ENCODE data around the gene RTL10.
A peak's percentile ranks its signal among the peaks of the same experiment; 100 is the strongest.

The RTL10 gene

DNA sequence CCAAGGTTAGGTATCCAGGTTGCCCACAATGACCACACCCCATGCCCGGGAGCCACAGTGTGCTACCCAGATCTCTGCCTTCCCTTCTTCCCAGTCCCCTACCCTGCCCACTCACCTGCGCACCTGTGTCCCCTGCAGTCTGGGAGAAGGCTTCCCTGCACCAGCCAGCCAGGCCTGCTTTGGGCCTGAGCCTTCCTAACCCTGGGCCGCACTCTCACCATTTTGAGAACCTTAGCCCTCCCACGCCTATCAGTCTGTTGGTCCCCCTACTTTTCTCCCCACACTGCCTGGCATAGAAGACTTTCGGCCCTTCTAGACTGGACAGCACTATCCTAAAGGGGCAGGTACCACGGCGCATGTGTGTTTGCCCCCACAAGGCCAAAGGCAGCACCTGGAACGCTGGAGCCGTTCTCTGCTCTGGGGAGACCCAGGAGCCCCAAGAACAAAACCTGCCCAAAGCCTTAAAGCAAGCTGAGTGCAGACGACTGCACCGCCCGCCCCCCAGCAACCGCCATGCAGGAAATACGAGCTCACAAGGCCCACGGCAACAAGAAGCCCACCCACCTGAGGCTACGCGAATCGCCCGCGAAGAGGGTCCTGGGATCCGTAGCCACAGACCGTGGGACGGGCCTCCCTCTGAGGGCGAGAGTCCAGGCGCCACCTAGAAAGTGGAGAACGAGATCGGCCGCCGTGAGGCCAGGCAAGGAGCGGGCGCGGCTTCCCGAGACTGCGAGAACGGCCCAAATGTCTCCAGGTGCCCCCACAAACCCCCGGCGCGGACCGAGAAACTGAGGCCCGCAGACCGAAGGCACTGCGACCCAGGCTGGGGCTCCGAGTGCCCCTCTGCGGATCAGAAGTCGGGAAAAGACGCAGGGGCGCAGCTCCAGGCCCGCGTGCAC is 546 bp downstream of the RTL10 start:
- peaks cover 28% of the 10 kb centered on the region for H3K36me3 ChIP-seq (ENCODE audit: control insufficient read depth, insufficient read depth, low read length)
- no peaks in the 10 kb centered on the region for H3K9me3 ChIP-seq (ENCODE audit: control insufficient read depth, insufficient read depth, low read length)
- peak overlapping the region; percentile 79 for H3K27ac ChIP-seq (ENCODE audit: low read depth, low read length)

DNA sequence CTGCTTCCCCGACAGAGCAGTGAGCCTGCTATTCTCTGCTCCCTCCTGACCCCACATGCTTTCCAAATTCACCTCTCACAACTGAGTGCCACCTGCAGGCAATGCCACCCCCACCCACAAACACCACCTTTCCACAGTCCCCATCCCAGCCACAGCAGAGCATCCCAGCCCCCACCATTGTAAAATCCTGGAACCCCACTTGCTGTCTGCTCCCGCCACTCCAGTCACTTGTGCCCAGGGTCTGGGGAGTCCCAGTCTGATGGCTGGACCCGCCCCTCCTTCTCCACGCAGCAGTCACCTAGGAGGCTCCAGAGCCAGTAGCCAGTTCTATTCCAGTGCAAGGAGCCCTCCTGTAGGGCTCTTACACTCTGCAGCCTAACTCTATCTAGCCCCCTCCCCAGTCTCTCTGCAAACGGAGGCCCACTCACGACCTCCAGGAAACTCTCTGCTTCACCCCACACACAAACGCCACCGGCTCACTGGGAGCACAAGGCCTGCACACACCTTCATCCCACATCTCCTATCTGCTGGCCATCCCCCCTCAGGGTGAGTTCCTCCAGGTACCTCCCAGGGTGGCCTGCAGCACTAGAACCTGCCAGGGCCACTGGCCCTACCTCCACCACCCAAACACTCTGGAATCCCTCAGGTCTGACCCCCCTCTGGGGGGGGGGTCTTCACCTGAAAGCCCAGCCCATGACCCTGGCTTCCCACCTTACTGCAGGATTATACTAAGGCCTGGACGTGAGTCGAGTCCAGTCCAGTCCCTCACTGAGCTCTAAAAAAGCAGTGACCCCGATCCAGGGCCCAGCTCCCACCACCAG is 1.4 kb downstream of the RTL10 start:
- no peaks in the 10 kb centered on the region for H3K27me3 ChIP-seq (ENCODE audit: control insufficient read depth, insufficient read depth, low read length)
- H3K27ac ChIP-seq (ENCODE audit: low read depth, low read length) = no peak overlapping the region
- H3K36me3 ChIP-seq (ENCODE audit: control insufficient read depth, insufficient read depth, low read length) = peaks cover 28% of the 10 kb centered on the region
- peak overlapping the region; percentile 95 for H3K4me3 ChIP-seq (ENCODE audit: low read depth, low read length)
- peaks cover 15% of the 10 kb centered on the region for H3K4me1 ChIP-seq (ENCODE audit: control insufficient read depth, insufficient read depth, low read length)
- no peaks in the 10 kb centered on the region for H3K9me3 ChIP-seq (ENCODE audit: control insufficient read depth, insufficient read depth, low read length)
- H3K9ac ChIP-seq (ENCODE audit: low read depth, low read length) = peak overlapping the region; percentile 86; the same call in 1 of the 2 replicates

More for the DNA sequence above, 546 bp downstream of the RTL10 start:
- peak overlapping the region; percentile 95 for H3K4me3 ChIP-seq (ENCODE audit: low read depth, low read length)
- no peaks in the 10 kb centered on the region for H3K27me3 ChIP-seq (ENCODE audit: control insufficient read depth, insufficient read depth, low read length)
- peak overlapping the region; percentile 86 for H3K9ac ChIP-seq (ENCODE audit: low read depth, low read length)
- peaks cover 15% of the 10 kb centered on the region for H3K4me1 ChIP-seq (ENCODE audit: control insufficient read depth, insufficient read depth, low read length)

DNA sequence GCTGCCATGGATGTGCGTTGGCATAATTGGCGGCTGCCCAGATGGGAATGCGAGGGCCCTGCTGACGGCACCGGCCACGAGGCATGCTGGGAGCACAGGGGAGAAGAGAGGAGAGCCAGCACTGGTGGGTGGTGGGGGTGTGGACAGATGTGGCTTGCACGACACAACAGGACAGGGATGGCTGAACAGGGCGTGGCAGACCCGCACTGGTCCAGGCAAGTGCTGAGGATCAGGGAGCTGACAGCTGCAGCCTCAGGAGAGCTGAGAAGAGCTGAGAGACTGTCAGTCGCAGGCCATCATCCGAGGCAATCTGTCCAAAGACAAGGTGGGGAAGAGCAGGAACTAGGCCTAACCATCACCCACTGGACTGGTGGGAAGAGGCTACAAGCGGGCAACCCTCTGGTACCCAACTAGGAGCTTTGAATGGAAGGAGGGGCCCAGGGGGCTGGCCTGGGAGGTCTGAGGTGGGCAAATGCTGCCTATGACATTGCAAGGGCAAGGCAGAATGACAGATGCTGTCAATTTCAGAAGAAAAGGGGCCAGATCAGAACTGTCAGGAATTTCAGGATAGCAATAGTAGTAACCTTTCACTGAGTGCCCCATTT is 2.4 kb downstream of the RTL10 start:
- Histone ChIP-seq H3K9me3 (ENCODE audit: control insufficient read depth, insufficient read depth, low read length) (no peaks in the 10 kb centered on the region), H3K36me3 (ENCODE audit: control insufficient read depth, insufficient read depth, low read length) (peaks cover 28% of the 10 kb centered on the region), H3K27ac (ENCODE audit: low read depth, low read length) (no peak overlapping the region), H3K27me3 (ENCODE audit: control insufficient read depth, insufficient read depth, low read length) (no peaks in the 10 kb centered on the region), H3K4me1 (ENCODE audit: control insufficient read depth, insufficient read depth, low read length) (peaks cover 15% of the 10 kb centered on the region), H3K4me3 (ENCODE audit: low read depth, low read length) (no peak overlapping the region), H3K9ac (ENCODE audit: low read depth, low read length) (no peak overlapping the region)

DNA sequence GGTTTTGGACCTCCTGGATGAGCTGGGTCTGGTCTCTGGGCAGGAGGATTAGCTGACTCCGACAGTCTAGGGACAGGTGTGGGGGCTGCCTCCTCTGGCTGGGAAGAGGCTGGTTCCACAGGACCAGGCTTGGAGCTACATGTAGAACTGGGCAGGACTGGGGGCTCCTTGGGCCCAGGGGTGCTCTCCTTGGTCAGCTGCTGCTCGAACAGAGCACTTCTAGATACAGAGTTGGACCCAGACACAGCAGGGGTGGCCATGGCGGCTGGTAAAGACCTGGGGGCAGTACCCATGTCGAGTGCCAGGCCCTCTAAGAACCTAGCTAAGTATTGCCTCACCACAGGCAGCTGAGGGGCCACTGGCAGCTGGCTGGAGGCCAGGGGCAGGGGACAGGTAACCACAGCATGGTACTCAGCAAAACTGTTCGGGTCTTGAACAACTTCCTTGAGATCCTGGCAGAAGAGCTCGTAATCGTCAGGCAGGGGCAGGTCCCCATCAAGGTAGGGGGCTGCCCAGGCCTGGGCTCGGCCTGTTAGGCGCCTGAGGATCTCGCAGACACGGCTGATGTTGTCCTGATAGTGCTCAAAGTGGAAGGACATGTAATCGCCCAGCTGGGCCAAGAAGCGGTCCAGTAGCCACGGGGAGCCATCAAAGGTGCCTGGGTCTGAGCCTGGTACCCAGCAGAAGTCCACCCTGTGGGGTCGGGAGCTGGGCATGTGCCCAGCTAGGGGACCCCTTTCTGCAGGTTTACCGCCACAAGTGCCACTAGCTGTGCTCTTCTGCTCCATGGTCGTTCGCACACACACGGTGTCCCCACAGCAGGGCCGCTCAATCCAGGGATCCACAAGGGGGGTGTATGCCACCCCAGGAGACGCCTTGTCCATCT is 3.1 kb downstream of the RTL10 start:
- Histone ChIP-seq H3K9ac (ENCODE audit: low read depth, low read length) (no peak overlapping the region), H3K4me1 (ENCODE audit: control insufficient read depth, insufficient read depth, low read length) (peaks cover 15% of the 10 kb centered on the region), H3K27me3 (ENCODE audit: control insufficient read depth, insufficient read depth, low read length) (no peaks in the 10 kb centered on the region), H3K36me3 (ENCODE audit: control insufficient read depth, insufficient read depth, low read length) (peaks cover 28% of the 10 kb centered on the region), H3K27ac (ENCODE audit: low read depth, low read length) (no peak overlapping the region), H3K4me3 (ENCODE audit: low read depth, low read length) (no peak overlapping the region), H3K9me3 (ENCODE audit: control insufficient read depth, insufficient read depth, low read length) (no peaks in the 10 kb centered on the region)

DNA sequence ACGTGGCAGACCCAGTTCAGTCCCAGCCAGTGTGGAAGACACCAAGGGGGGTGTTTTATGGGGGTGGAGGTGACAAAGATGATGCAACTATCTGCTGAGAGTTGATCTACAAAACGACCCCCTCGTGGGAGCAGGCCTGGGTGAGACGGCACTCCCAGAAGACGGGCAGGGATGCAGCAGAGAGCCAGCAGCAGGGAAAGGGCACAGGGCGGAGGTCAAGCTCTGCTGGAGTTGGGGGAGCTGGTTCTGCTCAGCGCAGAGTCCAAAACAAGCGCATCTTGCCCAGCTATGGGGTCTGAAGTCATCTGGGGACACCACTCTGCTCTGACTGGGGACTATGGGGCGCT is 3.9 kb downstream of the RTL10 start:
- Histone ChIP-seq H3K36me3 (ENCODE audit: control insufficient read depth, insufficient read depth, low read length) (peaks cover 28% of the 10 kb centered on the region), H3K27ac (ENCODE audit: low read depth, low read length) (no peak overlapping the region), H3K4me3 (ENCODE audit: low read depth, low read length) (no peak overlapping the region), H3K27me3 (ENCODE audit: control insufficient read depth, insufficient read depth, low read length) (no peaks in the 10 kb centered on the region), H3K9ac (ENCODE audit: low read depth, low read length) (no peak overlapping the region), H3K4me1 (ENCODE audit: control insufficient read depth, insufficient read depth, low read length) (peaks cover 13% of the 10 kb centered on the region), H3K9me3 (ENCODE audit: control insufficient read depth, insufficient read depth, low read length) (no peaks in the 10 kb centered on the region)

DNA sequence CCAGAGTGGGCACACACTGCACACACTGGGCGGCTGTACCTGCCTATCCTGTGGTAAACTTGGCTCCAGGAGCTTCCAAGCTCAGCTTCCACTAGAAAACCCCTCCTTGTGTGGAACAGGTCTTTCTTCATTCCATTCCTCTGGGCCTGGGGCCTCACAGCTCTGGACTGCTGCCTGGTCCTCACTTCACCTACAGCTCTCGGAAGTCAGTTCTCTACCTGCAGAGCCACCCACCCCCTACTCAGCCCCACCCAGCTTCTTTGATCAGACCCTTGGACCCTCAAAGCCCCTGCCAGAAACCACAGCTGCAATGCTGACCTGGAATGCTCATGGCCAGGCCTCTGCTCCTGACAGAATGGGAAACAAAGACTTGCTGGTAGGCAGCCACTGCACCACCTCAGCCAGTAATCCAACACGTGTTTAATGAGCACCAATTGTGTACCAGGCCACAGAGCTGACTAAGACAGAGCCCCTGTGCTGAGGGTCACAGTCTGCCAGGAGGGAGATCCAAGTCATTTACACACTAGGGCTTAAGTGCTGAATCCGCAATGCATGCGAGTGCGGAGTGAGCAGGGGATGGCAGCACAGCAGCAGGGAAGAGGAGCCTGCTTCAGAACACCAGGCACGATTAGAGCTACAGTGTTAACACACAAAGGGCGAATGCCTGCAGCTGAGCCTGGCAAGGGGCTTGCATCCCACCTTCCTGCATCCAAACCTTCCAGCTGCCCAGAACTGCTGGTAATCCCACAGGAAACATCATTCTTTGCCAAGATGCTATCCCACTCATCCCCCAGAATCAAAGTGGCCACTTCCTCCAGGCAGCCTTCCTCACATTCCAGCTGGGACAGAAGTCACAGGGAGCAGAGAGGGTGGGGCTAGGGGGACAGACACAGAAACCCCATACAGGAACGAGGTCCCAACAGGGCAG is 4.6 kb downstream of the RTL10 start:
- Histone ChIP-seq H3K27ac (ENCODE audit: low read depth, low read length) (no peak overlapping the region), H3K4me1 (ENCODE audit: control insufficient read depth, insufficient read depth, low read length) (peaks cover 11% of the 10 kb centered on the region), H3K9me3 (ENCODE audit: control insufficient read depth, insufficient read depth, low read length) (no peaks in the 10 kb centered on the region), H3K27me3 (ENCODE audit: control insufficient read depth, insufficient read depth, low read length) (no peaks in the 10 kb centered on the region), H3K9ac (ENCODE audit: low read depth, low read length) (no peak overlapping the region), H3K36me3 (ENCODE audit: control insufficient read depth, insufficient read depth, low read length) (peaks cover 28% of the 10 kb centered on the region), H3K4me3 (ENCODE audit: low read depth, low read length) (no peak overlapping the region)

DNA sequence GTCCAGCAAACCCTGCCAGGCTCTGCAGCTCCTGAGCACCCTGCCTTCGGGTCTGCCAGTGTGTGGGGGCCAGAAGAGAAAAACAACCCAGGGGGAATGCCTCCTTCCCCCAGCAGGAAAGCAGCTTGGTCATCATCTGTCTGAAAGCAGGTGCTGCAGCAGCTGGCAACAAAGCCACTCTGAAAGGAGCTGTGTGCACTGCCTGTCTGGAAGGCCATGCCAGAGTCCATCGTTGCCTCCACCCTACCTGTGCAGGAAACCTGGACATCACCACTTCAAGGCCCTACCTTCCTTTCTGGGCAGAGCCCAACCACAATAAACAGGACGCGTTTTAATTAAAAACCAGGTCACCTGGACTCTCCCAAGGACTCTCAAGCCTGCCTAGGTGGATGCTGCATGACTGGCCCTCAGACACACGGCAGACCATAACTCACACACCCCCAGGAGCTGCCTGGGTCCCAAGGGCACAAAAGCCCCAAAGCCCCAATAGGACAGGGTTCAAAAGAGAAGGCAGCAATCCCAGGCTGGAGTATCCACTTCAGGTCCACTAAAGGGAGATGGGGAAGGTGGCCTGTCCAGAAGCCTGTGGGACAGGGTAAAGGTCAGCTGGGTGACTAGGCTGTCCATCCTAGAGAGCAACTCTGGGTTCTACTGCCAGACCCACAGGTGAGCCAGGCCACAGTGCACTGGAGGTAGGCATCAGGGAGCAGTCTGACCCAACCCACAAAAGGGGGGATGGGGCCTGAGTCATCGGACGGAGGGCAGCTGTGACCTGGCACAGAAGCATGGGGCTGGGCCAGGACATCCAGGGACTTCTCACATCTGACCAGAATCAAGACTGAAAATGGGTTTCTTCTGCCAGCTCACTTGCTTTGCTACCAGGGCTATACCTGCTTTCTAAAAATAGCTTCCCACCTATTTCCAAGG is 6.1 kb downstream of the RTL10 start:
- H3K9me3 ChIP-seq (ENCODE audit: control insufficient read depth, insufficient read depth, low read length) = no peaks in the 10 kb centered on the region
- peaks cover 28% of the 10 kb centered on the region for H3K36me3 ChIP-seq (ENCODE audit: control insufficient read depth, insufficient read depth, low read length)
- peaks cover 9% of the 10 kb centered on the region for H3K4me1 ChIP-seq (ENCODE audit: control insufficient read depth, insufficient read depth, low read length)
- no peak overlapping the region for H3K9ac ChIP-seq (ENCODE audit: low read depth, low read length)
- no peaks in the 10 kb centered on the region for H3K27me3 ChIP-seq (ENCODE audit: control insufficient read depth, insufficient read depth, low read length)
- H3K27ac ChIP-seq (ENCODE audit: low read depth, low read length) = no peak overlapping the region
- H3K4me3 ChIP-seq (ENCODE audit: low read depth, low read length) = no peak overlapping the region

DNA sequence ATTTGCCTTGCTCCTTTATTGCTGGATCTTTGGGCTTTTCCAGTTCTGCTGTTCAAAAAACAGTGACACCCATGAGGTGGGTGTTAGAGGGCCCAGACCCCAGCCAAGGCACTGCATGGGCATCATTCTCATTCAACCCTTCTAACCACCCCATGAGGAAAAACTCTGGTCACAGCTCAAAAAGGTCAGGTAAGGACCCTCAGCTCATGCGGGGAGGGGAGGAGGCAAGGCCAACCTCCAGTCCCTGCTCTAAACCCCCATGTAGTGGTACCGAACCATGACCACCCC is 7.4 kb downstream of the RTL10 start:
- Histone ChIP-seq H3K27ac (ENCODE audit: low read depth, low read length) (no peak overlapping the region), H3K9ac (ENCODE audit: low read depth, low read length) (no peak overlapping the region), H3K4me1 (ENCODE audit: control insufficient read depth, insufficient read depth, low read length) (0 out of 2 replicates have a peak, but pooled peaks cover 8% of the 10 kb centered on the region), H3K27me3 (ENCODE audit: control insufficient read depth, insufficient read depth, low read length) (no peaks in the 10 kb centered on the region), H3K4me3 (ENCODE audit: low read depth, low read length) (no peak overlapping the region), H3K36me3 (ENCODE audit: control insufficient read depth, insufficient read depth, low read length) (peaks cover 23% of the 10 kb centered on the region), H3K9me3 (ENCODE audit: control insufficient read depth, insufficient read depth, low read length) (no peaks in the 10 kb centered on the region)

DNA sequence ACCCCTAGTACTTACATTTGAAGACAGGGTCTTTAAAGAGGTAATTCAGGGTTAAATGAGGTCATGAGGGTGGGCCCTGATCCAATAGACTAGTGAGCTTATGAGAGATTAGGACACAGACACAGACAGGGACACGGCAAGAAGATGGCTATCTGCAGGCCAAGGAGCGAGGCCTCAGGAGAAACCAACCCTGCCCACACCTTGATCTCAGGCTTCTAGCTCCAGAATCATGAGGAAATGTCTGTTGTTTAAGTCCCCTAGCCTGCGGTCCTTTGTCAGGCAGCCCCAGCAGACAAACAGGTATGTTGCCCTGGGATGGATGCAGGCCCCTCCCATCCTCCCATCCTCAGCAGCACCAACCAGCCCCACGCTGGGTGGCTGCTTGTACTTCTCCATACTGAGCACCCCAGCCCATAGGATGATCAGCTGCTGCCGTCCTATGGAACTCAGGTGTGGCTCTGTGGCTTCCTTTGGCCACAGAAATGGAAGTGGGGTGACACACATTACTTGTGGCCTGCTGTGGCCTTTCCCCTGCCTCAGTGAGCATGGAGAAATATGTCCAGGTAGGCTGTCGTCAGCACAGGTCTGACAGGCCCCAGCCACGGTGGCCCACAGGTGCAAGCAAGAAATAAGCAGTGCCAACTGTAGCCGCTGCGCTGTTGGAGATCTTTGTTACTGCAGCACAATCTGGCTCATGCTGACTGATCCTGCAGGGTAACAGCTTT is 7.9 kb downstream of the RTL10 start:
- Histone ChIP-seq H3K9ac (ENCODE audit: low read depth, low read length) (no peak overlapping the region), H3K4me1 (ENCODE audit: control insufficient read depth, insufficient read depth, low read length) (0 out of 2 replicates have a peak, but pooled peaks cover 8% of the 10 kb centered on the region), H3K27ac (ENCODE audit: low read depth, low read length) (no peak overlapping the region), H3K9me3 (ENCODE audit: control insufficient read depth, insufficient read depth, low read length) (no peaks in the 10 kb centered on the region), H3K36me3 (ENCODE audit: control insufficient read depth, insufficient read depth, low read length) (peaks cover 18% of the 10 kb centered on the region), H3K27me3 (ENCODE audit: control insufficient read depth, insufficient read depth, low read length) (no peaks in the 10 kb centered on the region), H3K4me3 (ENCODE audit: low read depth, low read length) (no peak overlapping the region)
